Astrocyte (in vitro differentiated cells and primary cell): ENCODE measurements around the gene SHB. TPM values are rescaled to one million over a fixed set of nuclear protein-coding genes. Genes with fewer than 3 reads are reported as not detected.

Source experiments
- DNase-seq: peaks from one replicate; pipeline ENCODE4 v3.0.0-alpha.2; 2010; ENCODE audit warnings: low read depth
- FAIRE-seq: peaks from 2 replicates; lab custom pipeline; 2011; peaks lifted over from hg19 to GRCh38; lab: Jason Lieb, UNC
- H2AFZ ChIP-seq: 2 replicates; pipeline ENCODE4 v1.6.0; 2012; ENCODE audit warnings: low read depth, low read length, inconsistent platforms
- H3K27ac ChIP-seq: 2 replicates; pipeline ENCODE4 v1.5.1; 2011; ENCODE audit warnings: low read depth, low read length, inconsistent platforms
- H3K27me3 ChIP-seq: 2 replicates; pipeline ENCODE4 v1.6.0; 2011; ENCODE audit warnings: low read length, inconsistent platforms; ENCODE audit not compliant: insufficient read depth
- H3K36me3 ChIP-seq: 2 replicates; pipeline ENCODE4 v1.5.1; 2011; ENCODE audit warnings: low read length, inconsistent platforms; ENCODE audit not compliant: insufficient read depth
- H3K4me1 ChIP-seq: 2 replicates; pipeline ENCODE4 v1.5.1; 2011; ENCODE audit warnings: low read length, inconsistent platforms; ENCODE audit not compliant: insufficient read depth
- H3K4me2 ChIP-seq: 2 replicates; pipeline ENCODE4 v1.6.0; 2012; ENCODE audit warnings: low read length, inconsistent platforms
- H3K4me3 ChIP-seq: 2 replicates; pipeline ENCODE4 v1.5.1; 2011; ENCODE audit warnings: low read depth, mild to moderate bottlenecking, low read length, inconsistent platforms; ENCODE audit not compliant: insufficient read depth
- H3K79me2 ChIP-seq: 2 replicates; pipeline ENCODE4 v1.6.0; 2012; ENCODE audit warnings: mild to moderate bottlenecking, low read length, inconsistent platforms; ENCODE audit not compliant: insufficient read depth
- H3K9ac ChIP-seq: 2 replicates; pipeline ENCODE4 v1.6.0; 2012; ENCODE audit warnings: mild to moderate bottlenecking, low read length, inconsistent platforms
- H3K9me3 ChIP-seq: 2 replicates; pipeline ENCODE4 v1.5.1; 2012; ENCODE audit warnings: low read depth, mild to moderate bottlenecking, low read length, inconsistent platforms; ENCODE audit not compliant: insufficient read depth
- H4K20me1 ChIP-seq: 2 replicates; pipeline ENCODE4 v1.6.0; 2012; ENCODE audit warnings: low read length, inconsistent platforms; ENCODE audit not compliant: insufficient read depth
- H3K27ac Mint-ChIP-seq: one replicate; pipeline ENCODE4 v1.8.0; 2021; ENCODE audit warnings: mild to moderate bottlenecking, mixed read lengths; ENCODE audit not compliant: unreplicated experiment
- H3K27me3 Mint-ChIP-seq: one replicate; pipeline ENCODE4 v1.8.0; 2021; ENCODE audit warnings: low read depth, mixed read lengths; ENCODE audit not compliant: unreplicated experiment
- H3K36me3 Mint-ChIP-seq: one replicate; pipeline ENCODE4 v1.8.0; 2021; ENCODE audit warnings: low read depth, mixed read lengths; ENCODE audit not compliant: unreplicated experiment
- H3K4me1 Mint-ChIP-seq: one replicate; pipeline ENCODE4 v1.8.0; 2021; ENCODE audit warnings: low read depth, mixed read lengths; ENCODE audit not compliant: unreplicated experiment
- H3K4me3 Mint-ChIP-seq: one replicate; pipeline ENCODE4 v1.8.0; 2021; ENCODE audit warnings: mild to moderate bottlenecking, moderate library complexity, mixed read lengths; ENCODE audit not compliant: unreplicated experiment
- H3K9me3 Mint-ChIP-seq: one replicate; pipeline ENCODE4 v1.8.0; 2021; ENCODE audit warnings: mild to moderate bottlenecking, mixed read lengths; ENCODE audit not compliant: unreplicated experiment
- CTCF ChIP-seq: IDR thresholded peaks from 2 replicates; pipeline ENCODE4 v1.5.1; 2011; ENCODE audit warnings: low read depth, mild to moderate bottlenecking, inconsistent platforms, low read length, moderate library complexity; ENCODE audit not compliant: insufficient read depth
- EZH2 ChIP-seq: IDR thresholded peaks from 2 replicates; pipeline ENCODE4 v1.6.1; 2012; ENCODE audit warnings: mild to moderate bottlenecking, low read length, inconsistent platforms; ENCODE audit not compliant: insufficient read depth
- total RNA-seq: library from RNA; stranded (reverse); gene quantifications from 2 replicates; pipeline ENCODE4 v1.2.1, GENCODE V29; 2021

Gene SHB
- total RNA-seq, 1 donor from 2014 or later, result 53.4 TPM

- no peak overlapping the region for H3K27ac ChIP-seq
- FAIRE-seq (no peak), DNase-seq (no peak)
- H3K4me3 ChIP-seq, result no peak overlapping the region
- H3K9me3 ChIP-seq, result no peaks in the 10 kb centered on the region
- no peaks in the 10 kb centered on the region for H3K9me3 Mint-ChIP-seq
- peaks cover 83% of the 10 kb centered on the region for H3K4me1 ChIP-seq
- peaks cover 62% of the 10 kb centered on the region for H3K4me1 Mint-ChIP-seq
- no peaks in the 10 kb centered on the region for H3K27me3 ChIP-seq
- no peak overlapping the region for H3K4me2 ChIP-seq
- H3K4me3 Mint-ChIP-seq, result no peak overlapping the region
- H2AFZ ChIP-seq, result no peak overlapping the region
- H3K36me3 Mint-ChIP-seq, result peaks cover 27% of the 10 kb centered on the region
- H3K79me2 ChIP-seq, result peaks cover 44% of the 10 kb centered on the region
- no peak for TF ChIP-seq CTCF
- TF ChIP-seq EZH2, result no peak
- no peaks in the 10 kb centered on the region for H4K20me1 ChIP-seq
- H3K27me3 Mint-ChIP-seq, result no peaks in the 10 kb centered on the region
- no peak overlapping the region for H3K9ac ChIP-seq
- H3K36me3 ChIP-seq, result peaks cover 4% of the 10 kb centered on the region
- no peak overlapping the region for H3K27ac Mint-ChIP-seq
Observed at GRCh38 chr9:37941253-37941652, 127.8 kb downstream of the SHB start.

GRCh38 chr9:37939575-37940095 is 129.4 kb downstream of the SHB start:
- no peaks in the 10 kb centered on the region for H4K20me1 ChIP-seq
- peaks cover 49% of the 10 kb centered on the region for H3K4me1 Mint-ChIP-seq
- H2AFZ ChIP-seq, result no peak overlapping the region
- H3K9me3 ChIP-seq, result no peaks in the 10 kb centered on the region
- no peaks in the 10 kb centered on the region for H3K27me3 ChIP-seq
- peaks cover 50% of the 10 kb centered on the region for H3K79me2 ChIP-seq
- H3K9me3 Mint-ChIP-seq, result no peaks in the 10 kb centered on the region
- no peak overlapping the region for H3K4me3 Mint-ChIP-seq
- no peak for DNase-seq
- no peak overlapping the region for H3K27ac ChIP-seq
- H3K4me2 ChIP-seq, result no peak overlapping the region
- H3K4me1 ChIP-seq, result peaks cover 81% of the 10 kb centered on the region
- H3K36me3 Mint-ChIP-seq, result peaks cover 21% of the 10 kb centered on the region
- H3K4me3 ChIP-seq, result no peak overlapping the region
- peaks cover 8% of the 10 kb centered on the region for H3K36me3 ChIP-seq
- H3K9ac ChIP-seq, result no peak overlapping the region
- no peak for FAIRE-seq
- H3K27ac Mint-ChIP-seq, result no peak overlapping the region
- H3K27me3 Mint-ChIP-seq, result no peaks in the 10 kb centered on the region
- TF ChIP-seq CTCF, result no peak
- no peak for TF ChIP-seq EZH2

GRCh38 chr9:37938121-37938891 is 130.7 kb downstream of the SHB start:
- Histone ChIP-seq H3K27me3 (no peaks in the 10 kb centered on the region), H3K36me3 (peaks cover 11% of the 10 kb centered on the region), H3K4me1 (peaks cover 68% of the 10 kb centered on the region), H2AFZ (no peak overlapping the region), H3K9me3 (no peaks in the 10 kb centered on the region), H3K27ac (peak overlapping the region; percentile 80), H3K4me2 (peak overlapping the region; percentile 76), H4K20me1 (no peaks in the 10 kb centered on the region), H3K9ac (peak overlapping the region; percentile 73), H3K79me2 (peaks cover 56% of the 10 kb centered on the region), H3K4me3 (no peak overlapping the region)
- H3K4me3 Mint-ChIP-seq, result no peak overlapping the region
- peaks cover 16% of the 10 kb centered on the region for H3K36me3 Mint-ChIP-seq
- peaks cover 40% of the 10 kb centered on the region for H3K4me1 Mint-ChIP-seq
- DNase-seq (peak; percentile 79), FAIRE-seq (peak; percentile 76)
- H3K27ac Mint-ChIP-seq, result peak overlapping the region; percentile 94
- H3K27me3 Mint-ChIP-seq, result no peaks in the 10 kb centered on the region
- H3K9me3 Mint-ChIP-seq, result no peaks in the 10 kb centered on the region
- TF ChIP-seq EZH2, result no peak
- TF ChIP-seq CTCF, result no peak
